ENCODE measurements around the gene SH3RF1. TPM values are rescaled to one million over a fixed set of nuclear protein-coding genes. Genes with fewer than 3 reads are reported as not detected.

The SH3RF1 gene
- total and polyA plus RNA-seq, 2 of the 8 experiments (the other 6 are each of a cell fraction or from before 2014, with no cell fraction given), result 6.9 to 15.1 TPM

GRCh38 chr4:169045862-169046584, 224.7 kb downstream of the SH3RF1 start:
- Histone ChIP-seq H3K4me3 (ENCODE audit: extremely low read depth in 1 of 4, insufficient read depth in 2 of 4, low read depth in 3 of 4, low read length in 4 of 4) (no peak overlapping the region), H3K9ac (replicated peaks in 1 of 4; ENCODE audit: extremely low read depth in 1 of 4, low read depth in 3 of 4, low read length in 3 of 4) (no peak overlapping the region), H2BK5ac (ENCODE audit: low read depth, low read length) (no peak overlapping the region), H3K14ac (ENCODE audit: insufficient read length) (no peak overlapping the region), H3K27ac (ENCODE audit: low read depth, low read length) (no peak overlapping the region), H2BK20ac (ENCODE audit: low read length) (no peak overlapping the region), H3K4me2 (ENCODE audit: insufficient read depth in 1 of 2, low read depth in 2 of 2, low read length in 2 of 2) (no peak overlapping the region), H2AK5ac (ENCODE audit: low read depth, low read length) (no peak overlapping the region), H4K5ac (ENCODE audit: insufficient read length, low read depth, low read length) (no peak overlapping the region), H3K27me3 (replicated peaks in 1 of 4; ENCODE audit: control insufficient read depth in 3 of 4, extremely low read depth in 1 of 4, insufficient read depth in 3 of 4, low read length in 3 of 4) (no peaks in the 10 kb centered on the region), H3K56ac (replicated peaks; ENCODE audit: insufficient read length, low read depth, low read length) (no peak overlapping the region), H3K18ac (ENCODE audit: extremely low read depth, low read length) (peak overlapping the region; percentile 20; the same call in 1 of the 2 replicates), H4K20me1 (replicated peaks in 1 of 2; ENCODE audit: control insufficient read depth in 1 of 2, insufficient read depth in 2 of 2, low read length in 2 of 2) (no peaks in the 10 kb centered on the region), H3K4ac (replicated peaks; ENCODE audit: insufficient read length, low read depth, low read length) (no peak overlapping the region), H2BK15ac (ENCODE audit: low read length) (no peak overlapping the region), H3K23ac (ENCODE audit: insufficient read length) (no peak overlapping the region), H3K4me1 (replicated peaks in 1 of 4; ENCODE audit: control insufficient read depth in 3 of 4, insufficient read depth in 4 of 4, low read length in 3 of 4) (peaks cover 0 to 6% (median 4%) of the 10 kb centered on the region in 4 experiments; a peak in 3 of 7 replicates), H4K91ac (replicated peaks; ENCODE audit: insufficient read length, low read length) (no peak overlapping the region), H3K36me3 (ENCODE audit: control insufficient read depth in 2 of 4, insufficient read depth in 4 of 4, low read length in 3 of 4) (no peaks in the 10 kb centered on the region), H3K9me3 (ENCODE audit: insufficient read depth in 2 of 2, low read depth in 1 of 2, low read length in 1 of 2) (no peaks in the 10 kb centered on the region), H2BK12ac (ENCODE audit: low read depth, low read length) (no peak overlapping the region), H3K79me1 (ENCODE audit: low read depth, low read length) (no peaks in the 10 kb centered on the region), H3K79me2 (ENCODE audit: control insufficient read depth in 1 of 2, insufficient read depth in 2 of 2, low read length in 2 of 2) (no peaks in the 10 kb centered on the region), H4K8ac (ENCODE audit: extremely low read depth, insufficient read depth, low read length) (no peak overlapping the region), H2AFZ (ENCODE audit: low read length) (peak overlapping the region; percentile 54), H2BK120ac (replicated peaks; ENCODE audit: low read depth, low read length) (no peak overlapping the region), H3K23me2 (ENCODE audit: low read depth, low read length) (no peaks in the 10 kb centered on the region)
- ChIA-PET CTCF (ENCODE audit: partially characterized antibody) (interaction anchor here (0.6 to 2.9 kb wide), 30 partner anchors 10 to 444 kb away, joined by 3 to 18 read pairs (median 4); partner anchors contain the start of gene CBR4), POLR2A (ENCODE audit: partially characterized antibody) (interaction anchor here (1.1 kb wide), 1 partner anchor 24 kb away, joined by 3 read pairs; no protein-coding TSS in a partner anchor)
- FAIRE-seq (peak; percentile 97), DNase-seq (ENCODE audit: low read depth in 1 of 2, low spot score in 2 of 2) (no peak)
- WGBS, 2 experiments (ENCODE audit: extremely low coverage in 1 of 2, insufficient coverage in 1 of 2, insufficient read length in 1 of 2, insufficient replicate concordance in 2 of 2, low coverage in 1 of 2, low lambda C conversion rate in 2 of 2, missing lambda C conversion rate in 1 of 2), result 68% methylated on average over 15 of the region's 15 CpGs; no CpG with 5 or more reads in 1 of the 2 experiments
- TF ChIP-seq CTCF (IDR thresholded peaks at IDR 0.05; ENCODE audit: control extremely low read depth in 1 of 3, insufficient read depth in 1 of 3, low read depth in 1 of 3, low read length in 3 of 3), result peak; percentile 34 to 73 (median 50)
- peak; percentile 73 to 82 for TF ChIP-seq RAD21 (IDR thresholded peaks at IDR 0.05 in 1 of 2, conservative IDR thresholded peaks at IDR 0.05 in 1 of 2; ENCODE audit: low read depth in 2 of 2, low read length in 2 of 2)
- TF ChIP-seq RNF2 (IDR thresholded peaks at IDR 0.05; ENCODE audit: borderline replicate concordance, low read depth, low read length, missing control alignments, poor library complexity, severe bottlenecking), result no peak
- TF ChIP-seq ZNF274 (IDR thresholded peaks at IDR 0.05; ENCODE audit: borderline replicate concordance, extremely low read depth, low read length), result no peak
- no peak for TF ChIP-seq SRF (IDR thresholded peaks at IDR 0.05; ENCODE audit: low read depth, low read length)
- 0 out of 2 replicates have a peak, but pooled peaks have one; percentile 14 for TF ChIP-seq TAF1 (IDR thresholded peaks at IDR 0.05; ENCODE audit: low read depth, low read length)
- TF ChIP-seq KDM1A (IDR thresholded peaks at IDR 0.05; ENCODE audit: borderline replicate concordance, low read length), result no peak
- TF ChIP-seq YY1 (IDR thresholded peaks at IDR 0.05; ENCODE audit: low read depth, low read length), result no peak
